HG02798 (cell line): Measurements from ENCODE around the gene RAI1.

ENCODE experiments used
- ATAC-seq: cut with Tn5 transposase; IDR thresholded peaks from one replicate; pipeline ENCODE4 v1.9.1; 2021; ENCODE audit warnings: mild to moderate bottlenecking; ENCODE audit not compliant: unreplicated experiment, poor library complexity

Gene RAI1

GRCh38 chr17:17790637-17791464, 109.6 kb downstream of the RAI1 start:
- ATAC-seq = no peak

- no peak for ATAC-seq
Measured at GRCh38 chr17:17792037-17792550, 110.8 kb downstream of the RAI1 start.

DNA sequence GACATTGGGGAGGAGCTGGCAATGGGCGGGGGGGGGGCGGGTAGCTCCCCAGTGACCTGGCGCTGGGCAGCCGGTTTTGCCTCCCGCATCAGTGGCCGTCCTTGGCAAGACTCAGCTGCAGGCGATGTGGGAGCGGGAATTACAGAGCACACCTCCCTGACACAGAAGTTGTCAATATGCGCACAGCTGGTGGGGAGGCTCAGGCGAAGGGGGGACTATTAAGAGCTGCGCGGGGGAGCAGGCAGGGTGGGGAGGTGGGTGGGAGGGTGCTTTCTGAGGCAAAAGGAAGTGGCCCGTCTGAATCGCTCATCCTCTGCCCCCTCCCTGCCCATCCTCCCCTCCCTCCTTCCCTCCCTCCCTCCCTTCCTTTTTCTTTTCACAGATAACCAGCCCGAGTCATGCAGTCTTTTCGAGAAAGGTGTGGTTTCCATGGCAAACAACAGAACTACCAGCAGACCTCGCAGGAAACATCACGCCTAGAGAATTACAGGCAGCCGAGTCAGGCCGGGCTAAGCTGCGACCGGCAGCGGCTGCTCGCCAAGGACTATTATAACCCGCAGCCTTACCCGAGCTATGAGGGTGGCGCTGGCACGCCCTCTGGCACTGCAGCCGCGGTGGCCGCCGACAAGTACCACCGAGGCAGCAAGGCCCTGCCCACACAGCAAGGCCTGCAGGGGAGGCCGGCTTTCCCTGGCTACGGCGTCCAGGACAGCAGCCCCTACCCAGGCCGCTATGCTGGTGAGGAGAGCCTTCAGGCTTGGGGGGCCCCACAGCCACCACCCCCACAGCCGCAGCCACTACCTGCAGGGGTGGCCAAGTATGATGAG, 111.5 kb downstream of the RAI1 start:
- ATAC-seq = no peak

GRCh38 chr17:17793378-17794214, 112.3 kb downstream of the RAI1 start:
- ATAC-seq = no peak

GRCh38 chr17:17794382-17794781, 113.1 kb downstream of the RAI1 start:
- ATAC-seq = no peak

- ATAC-seq = no peak
Measured at GRCh38 chr17:17795296-17795695, 114.0 kb downstream of the RAI1 start.

GRCh38 chr17:17795946-17796786, 114.9 kb downstream of the RAI1 start:
- no peak for ATAC-seq

- ATAC-seq = no peak
Measured at GRCh38 chr17:17796787-17797061, 115.5 kb downstream of the RAI1 start.

- ATAC-seq = no peak
Measured at GRCh38 chr17:17797119-17797809, 116.0 kb downstream of the RAI1 start.

GRCh38 chr17:17798010-17798556, 116.8 kb downstream of the RAI1 start:
- ATAC-seq = no peak

- ATAC-seq = no peak
Measured at GRCh38 chr17:17798573-17799255, 117.5 kb downstream of the RAI1 start.

- ATAC-seq = no peak
Measured at GRCh38 chr17:17800504-17801021, 119.3 kb downstream of the RAI1 start.

GRCh38 chr17:17801800-17802481, 120.7 kb downstream of the RAI1 start:
- ATAC-seq = no peak

- ATAC-seq = no peak
Measured at GRCh38 chr17:17804007-17804406, 122.7 kb downstream of the RAI1 start.

- no peak for ATAC-seq
Measured at GRCh38 chr17:17805575-17805974, 124.3 kb downstream of the RAI1 start.

DNA sequence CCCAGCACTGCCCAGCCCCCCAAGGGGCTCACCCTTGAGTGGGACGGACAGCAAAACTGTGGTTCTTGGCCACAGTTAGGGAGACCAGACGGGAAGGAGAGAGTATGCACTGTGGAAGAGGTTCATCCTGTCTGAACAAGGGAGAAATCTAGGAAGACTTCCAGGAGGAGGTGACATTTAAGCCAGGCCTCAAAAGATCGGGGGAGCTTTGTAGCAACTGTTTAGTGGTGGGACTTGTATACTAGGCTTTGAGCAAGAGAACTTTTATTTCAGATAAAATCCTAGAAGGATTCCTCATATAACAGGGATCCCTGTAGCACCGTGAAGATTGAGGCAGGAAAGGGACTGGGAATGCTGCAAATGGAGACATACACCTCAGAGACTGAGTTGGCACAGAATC, 124.8 kb downstream of the RAI1 start:
- ATAC-seq = no peak

DNA sequence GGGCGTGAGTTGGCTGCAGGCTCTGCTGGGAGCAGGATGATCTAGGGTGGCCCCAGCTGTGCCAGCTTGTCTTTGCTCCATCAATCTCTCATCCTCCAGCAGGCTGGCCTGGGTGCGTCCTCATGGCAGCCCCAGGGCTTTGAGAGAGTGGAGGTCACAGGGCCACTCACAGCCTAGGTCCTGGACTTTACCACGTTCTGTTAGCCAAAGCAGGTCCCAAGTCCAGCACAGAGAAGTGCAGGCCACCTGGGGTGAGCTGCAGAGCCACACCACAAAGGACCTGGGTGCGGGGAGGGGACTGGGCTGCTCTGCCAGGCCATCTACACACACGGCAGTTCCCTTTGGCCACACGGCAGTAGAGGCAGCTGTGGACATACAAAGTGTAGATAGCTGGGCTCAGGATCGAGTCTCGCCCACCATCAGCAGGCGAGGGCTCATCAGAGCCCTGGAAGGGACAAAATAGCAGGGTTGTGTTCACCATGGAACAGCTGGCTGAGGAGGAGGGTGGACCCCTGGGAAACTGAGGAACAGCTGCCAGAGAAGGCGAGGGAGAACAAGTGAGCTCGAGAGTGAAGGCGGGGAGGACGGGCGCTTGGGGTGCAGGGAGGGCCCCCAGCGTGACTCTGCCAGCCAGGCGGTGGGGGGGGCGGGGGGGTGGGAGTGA, 125.5 kb downstream of the RAI1 start:
- no peak for ATAC-seq
